NCI-H524 treated with DMSO at 0.1 percent for 48 hours (cell line): ENCODE measurements around the gene OR10G4.
"Not testable (repeated sequence)": the region's sequence is repeated elsewhere in the genome, so short reads cannot be mapped to it uniquely, and the experiment has no call there.

Experiments
- DNase-seq: peaks from one replicate; lab custom pipeline; 2025; lab: John Stamatoyannopoulos, UW

Gene OR10G4

GRCh38 chr11:124012697-124013096 lies at the start of gene OR10G4:
TSS of gene OR10G4 (plus strand) at chr11:124012997. CDS start at chr11:124015575, 2,578 bp downstream.
- DNase-seq = no peak

- no peak for DNase-seq
These were observed 39.0 kb upstream of the OR10G4 start for GRCh38 chr11:123973816-123974215.

GRCh38 chr11:123976770-123977560 lies 35.8 kb upstream of the OR10G4 start:
- DNase-seq = no peak

GRCh38 chr11:123977731-123978347 lies 35.0 kb upstream of the OR10G4 start, which contains the start of gene OR10S1:
TSS of gene OR10S1 (minus strand) at chr11:123977781. CDS start at chr11:123977664, 117 bp downstream.
- DNase-seq = no peak

- DNase-seq = no peak
These were observed 33.5 kb upstream of the OR10G4 start for GRCh38 chr11:123979311-123979710.

- no peak for DNase-seq
These were observed 17.7 kb upstream of the OR10G4 start, which contains the start of gene OR10G6 for GRCh38 chr11:123995119-123995518. TSS of gene OR10G6 (minus strand) at chr11:123995161. CDS start at chr11:123995161, 0 bp downstream.

- not testable (repeated sequence) for DNase-seq
These were observed 3.0 kb downstream of the OR10G4 start for GRCh38 chr11:124015837-124016236.

GRCh38 chr11:124026498-124026897 lies 13.7 kb downstream of the OR10G4 start, which contains the start of gene OR10G8:
TSS of gene OR10G8 (plus strand) at chr11:124026798. CDS start at chr11:124029623, 2,825 bp downstream.
- DNase-seq = no peak

- DNase-seq = no peak
These were observed 23.9 kb downstream of the OR10G4 start for GRCh38 chr11:124036666-124037065.

GRCh38 chr11:124039557-124039956 lies 26.8 kb downstream of the OR10G4 start:
- no peak for DNase-seq

GRCh38 chr11:124041254-124041653 lies 28.5 kb downstream of the OR10G4 start, which contains the start of gene OR10G7:
TSS of gene OR10G7 (minus strand) at chr11:124041325. CDS start at chr11:124039001, 2,324 bp downstream.
- no peak for DNase-seq

GRCh38 chr11:124043420-124043819 lies 30.6 kb downstream of the OR10G4 start:
- DNase-seq = no peak

- DNase-seq = no peak
These were observed 38.0 kb downstream of the OR10G4 start for GRCh38 chr11:124050748-124051147.

GRCh38 chr11:124052966-124053365 lies 40.2 kb downstream of the OR10G4 start:
- no peak for DNase-seq
